Measurements from ENCODE around the gene GDPD5.

GDPD5 gene

DNA sequence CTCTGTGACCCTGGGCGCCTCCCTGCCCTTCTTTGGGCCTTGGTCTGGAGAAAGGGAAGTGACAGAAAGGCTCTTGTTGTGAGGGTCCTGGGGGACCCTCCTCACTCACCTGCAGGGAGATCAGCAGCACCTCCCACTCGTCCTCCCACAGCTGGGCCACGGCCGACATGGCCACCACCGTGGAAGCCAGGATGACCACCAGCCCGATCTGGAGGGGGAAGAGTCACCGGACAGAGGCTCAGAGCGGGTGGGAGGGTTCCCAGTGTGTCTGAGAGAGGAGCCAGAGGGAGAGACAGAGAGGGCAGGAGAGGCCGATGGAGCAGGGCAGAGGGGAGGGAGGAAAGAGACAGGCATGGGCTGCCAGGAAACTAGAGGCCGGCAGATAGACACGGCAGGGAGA, 76.0 kb downstream of the GDPD5 start:
- TF ChIP-seq, protein P1, sequence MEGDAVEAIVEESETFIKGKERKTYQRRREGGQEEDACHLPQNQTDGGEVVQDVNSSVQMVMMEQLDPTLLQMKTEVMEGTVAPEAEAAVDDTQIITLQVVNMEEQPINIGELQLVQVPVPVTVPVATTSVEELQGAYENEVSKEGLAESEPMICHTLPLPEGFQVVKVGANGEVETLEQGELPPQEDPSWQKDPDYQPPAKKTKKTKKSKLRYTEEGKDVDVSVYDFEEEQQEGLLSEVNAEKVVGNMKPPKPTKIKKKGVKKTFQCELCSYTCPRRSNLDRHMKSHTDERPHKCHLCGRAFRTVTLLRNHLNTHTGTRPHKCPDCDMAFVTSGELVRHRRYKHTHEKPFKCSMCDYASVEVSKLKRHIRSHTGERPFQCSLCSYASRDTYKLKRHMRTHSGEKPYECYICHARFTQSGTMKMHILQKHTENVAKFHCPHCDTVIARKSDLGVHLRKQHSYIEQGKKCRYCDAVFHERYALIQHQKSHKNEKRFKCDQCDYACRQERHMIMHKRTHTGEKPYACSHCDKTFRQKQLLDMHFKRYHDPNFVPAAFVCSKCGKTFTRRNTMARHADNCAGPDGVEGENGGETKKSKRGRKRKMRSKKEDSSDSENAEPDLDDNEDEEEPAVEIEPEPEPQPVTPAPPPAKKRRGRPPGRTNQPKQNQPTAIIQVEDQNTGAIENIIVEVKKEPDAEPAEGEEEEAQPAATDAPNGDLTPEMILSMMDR (IDR thresholded peaks at IDR 0.05; ENCODE audit: low read depth, low read length), result no peak

DNA sequence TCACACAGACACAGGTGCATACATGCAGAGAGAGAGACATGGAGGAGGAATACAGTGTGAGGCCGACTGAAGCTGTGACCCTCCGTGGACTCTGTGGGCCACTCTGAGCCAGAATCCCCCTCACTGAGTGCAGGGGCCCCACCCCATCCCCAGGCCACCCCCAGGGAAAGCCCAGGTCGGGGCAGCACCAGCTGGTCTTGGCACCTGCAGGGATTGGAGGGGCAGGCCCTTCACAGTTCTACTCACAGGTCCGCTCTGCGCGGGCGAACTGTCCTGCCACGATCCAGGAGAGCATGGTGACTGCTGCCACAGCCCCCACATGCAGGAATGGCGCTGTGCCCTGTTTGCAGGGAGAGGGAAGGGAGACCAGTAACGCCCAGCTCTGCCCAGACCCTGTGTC, 76.5 kb downstream of the GDPD5 start:
- TF ChIP-seq, protein P1 (IDR thresholded peaks at IDR 0.05; ENCODE audit: low read depth, low read length), result no peak
- no peak overlapping the region for H3K4me3 ChIP-seq (ENCODE audit: low read depth, low read length)

More for the DNA sequence above, 76.0 kb downstream of the GDPD5 start:
- no peak overlapping the region for H3K4me3 ChIP-seq (ENCODE audit: low read depth, low read length)

DNA sequence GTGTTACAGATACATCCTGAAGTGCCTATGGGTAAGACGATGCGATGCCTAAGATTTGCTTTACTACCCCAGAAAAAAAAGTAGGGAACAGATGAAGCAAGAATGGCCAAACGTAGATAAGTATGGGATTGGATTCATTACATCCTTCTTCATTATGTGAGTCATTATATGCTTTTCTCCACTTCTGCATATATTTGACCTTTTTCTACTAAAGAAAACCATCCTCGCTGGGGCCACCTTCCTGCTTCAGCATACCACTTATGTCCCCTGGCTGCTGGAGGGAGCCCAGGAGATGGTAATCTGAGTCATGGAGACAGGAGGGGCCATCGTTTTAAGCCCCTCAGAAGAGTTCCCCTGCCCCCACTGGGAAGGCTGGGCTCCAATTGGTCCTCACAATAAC, 78.3 kb downstream of the GDPD5 start:
- H3K4me3 ChIP-seq (ENCODE audit: low read depth, low read length), result no peak overlapping the region
- TF ChIP-seq, protein P1 (IDR thresholded peaks at IDR 0.05; ENCODE audit: low read depth, low read length), result no peak

DNA sequence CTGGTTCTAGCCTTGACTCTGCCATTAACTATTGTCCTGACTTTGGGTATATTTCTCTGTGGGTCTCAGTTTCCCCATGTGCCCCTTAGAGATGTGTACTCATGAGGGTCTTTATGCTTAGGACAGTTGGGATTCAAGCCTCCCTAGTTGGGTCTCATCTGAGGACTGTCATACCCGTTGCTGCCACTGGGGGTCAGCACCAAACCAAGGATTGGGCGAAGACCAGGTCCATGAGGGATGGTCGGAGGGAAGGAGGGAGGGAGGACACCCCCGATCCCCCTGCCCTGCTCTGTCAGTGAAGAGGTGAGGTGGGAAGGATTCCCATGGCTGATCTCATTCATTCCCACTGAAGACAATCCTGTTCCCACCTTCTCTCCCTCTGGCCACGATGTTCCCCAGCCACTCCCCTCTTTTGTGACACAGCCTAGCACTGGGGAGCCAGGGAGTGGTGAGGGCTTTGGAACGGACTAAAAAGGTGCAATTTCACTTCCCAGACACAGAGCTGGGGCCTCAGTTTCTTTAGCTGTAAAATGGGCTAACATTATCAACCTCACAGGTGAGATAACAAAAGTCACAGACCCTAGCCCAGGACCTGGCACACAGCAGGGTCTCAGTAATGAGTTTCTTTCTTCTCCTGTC, 80.3 kb downstream of the GDPD5 start:
- TF ChIP-seq, protein P1 (IDR thresholded peaks at IDR 0.05; ENCODE audit: low read depth, low read length), result peak; percentile 95
- no peak overlapping the region for H3K4me3 ChIP-seq (ENCODE audit: low read depth, low read length)

DNA sequence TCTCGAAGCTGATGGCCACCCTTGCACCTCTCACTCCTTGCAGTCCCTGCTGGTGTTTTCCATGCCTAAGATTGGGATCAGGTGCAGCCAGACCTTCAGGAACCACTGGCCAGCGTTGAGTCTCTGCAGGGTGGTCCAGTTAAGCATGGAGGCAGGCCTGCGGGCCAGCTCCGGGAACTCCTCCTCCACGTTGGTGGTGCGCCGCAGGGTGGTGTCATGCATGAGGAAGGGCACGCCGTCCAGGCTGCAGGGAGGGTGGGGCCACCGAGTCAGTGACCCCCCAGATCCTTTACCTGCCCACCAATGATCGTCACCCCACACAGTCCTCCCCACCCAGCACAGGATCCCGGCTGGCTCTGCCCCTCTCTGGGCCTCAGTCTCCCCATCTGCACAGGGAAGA, 82.7 kb downstream of the GDPD5 start:
- TF ChIP-seq, protein P1 (IDR thresholded peaks at IDR 0.05; ENCODE audit: low read depth, low read length), result no peak
- no peak overlapping the region for H3K4me3 ChIP-seq (ENCODE audit: low read depth, low read length)

DNA sequence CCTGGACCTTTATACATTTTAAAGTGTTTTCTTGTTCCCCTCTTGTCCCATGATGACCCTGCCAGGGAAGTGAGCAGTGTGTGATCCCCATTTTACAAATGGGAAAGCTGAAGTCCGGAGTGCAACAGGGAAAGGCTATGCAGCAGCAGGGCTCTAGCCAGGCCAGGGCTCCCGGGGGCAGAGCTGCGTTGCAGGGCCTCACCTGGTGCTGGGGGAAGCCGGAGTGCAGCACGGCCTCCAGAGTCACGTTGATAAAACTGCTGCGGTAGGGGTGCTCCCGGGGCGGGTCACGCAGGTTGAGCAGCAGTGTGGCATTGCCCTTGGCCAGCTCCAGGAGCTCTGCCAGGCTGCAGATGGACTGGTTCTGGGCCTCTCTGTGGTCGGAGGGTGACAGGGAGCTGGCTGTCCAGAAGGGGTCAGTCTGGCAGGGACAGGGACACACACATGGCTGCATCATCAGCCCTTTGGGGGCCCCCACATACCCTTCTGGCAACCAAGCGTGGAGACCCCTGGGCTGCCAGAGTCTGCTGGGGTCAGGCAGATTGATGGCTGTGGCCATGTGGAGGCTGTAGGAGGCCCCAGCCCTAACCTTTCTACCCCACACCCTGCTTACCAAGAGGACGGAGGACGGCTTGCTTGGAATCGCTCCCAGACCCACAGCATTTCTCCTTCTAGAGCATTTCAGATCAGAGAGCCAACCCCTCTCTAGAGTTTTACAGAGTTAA, 83.4 kb downstream of the GDPD5 start:
- no peak overlapping the region for H3K4me3 ChIP-seq (ENCODE audit: low read depth, low read length)
- TF ChIP-seq, protein P1 (IDR thresholded peaks at IDR 0.05; ENCODE audit: low read depth, low read length), result no peak

DNA sequence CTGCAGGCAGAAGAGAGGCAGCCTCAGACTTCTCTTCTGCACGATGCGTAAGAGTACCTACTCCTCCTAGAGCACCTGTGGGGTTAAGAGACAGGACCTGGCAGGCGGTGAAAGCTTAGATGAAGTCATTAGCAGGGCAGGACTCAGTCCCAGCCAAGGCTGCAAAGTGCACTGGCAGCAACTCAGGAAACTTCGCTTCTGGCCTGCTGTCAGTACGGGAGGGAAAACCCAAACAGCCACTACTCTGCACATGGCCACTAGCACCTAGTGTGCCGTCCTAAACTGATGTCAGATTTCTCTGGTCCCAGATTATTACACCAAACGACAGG, 84.0 kb downstream of the GDPD5 start:
- TF ChIP-seq, protein P1 (IDR thresholded peaks at IDR 0.05; ENCODE audit: low read depth, low read length), result no peak

More for the DNA sequence above, 84.0 kb downstream of the GDPD5 start:
- H3K4me3 ChIP-seq (ENCODE audit: low read depth, low read length), result no peak overlapping the region
